HG03139 (cell line): Measurements from ENCODE around the gene SMIM13.

Experiments
- ATAC-seq: cut with Tn5 transposase; IDR thresholded peaks from one replicate; pipeline ENCODE4 v1.9.1; 2021; ENCODE audit not compliant: unreplicated experiment

Gene SMIM13

GRCh38 chr6:11185204-11185842 lies 91.7 kb downstream of the SMIM13 start:
- ATAC-seq: no peak

- ATAC-seq: no peak
These were observed 93.7 kb downstream of the SMIM13 start for GRCh38 chr6:11187301-11187700.
